ELF-1 (cell line): ENCODE data around the gene CPA2.
"Not testable (repeated sequence)": the region's sequence is repeated elsewhere in the genome, so short reads cannot be mapped to it uniquely, and the experiment has no call there.

ENCODE experiments used
- DNase-seq: peaks from one replicate; pipeline ENCODE4 v3.0.0-alpha.2; 2016; ENCODE audit warnings: low read depth, low spot score

The CPA2 gene

GRCh38 chr7:130305433-130306042 is 38.9 kb downstream of the CPA2 start:
- DNase-seq, result no peak

GRCh38 chr7:130309986-130310385 is 43.3 kb downstream of the CPA2 start:
- DNase-seq, result no peak

GRCh38 chr7:130314305-130314704 is 47.6 kb downstream of the CPA2 start:
- no peak for DNase-seq

- DNase-seq, result no peak
Observed at GRCh38 chr7:130319541-130319940, 52.9 kb downstream of the CPA2 start.

- DNase-seq, result not testable (repeated sequence)
Observed at GRCh38 chr7:130321542-130322229, 55.0 kb downstream of the CPA2 start.

- DNase-seq, result peak; percentile 76
Observed at GRCh38 chr7:130322615-130323014, 56.0 kb downstream of the CPA2 start.

- DNase-seq, result no peak
Observed at GRCh38 chr7:130324306-130324943, 57.8 kb downstream of the CPA2 start.

- no peak for DNase-seq
Observed at GRCh38 chr7:130329681-130330080, 63.0 kb downstream of the CPA2 start.

GRCh38 chr7:130332259-130333053 is 65.8 kb downstream of the CPA2 start:
- DNase-seq, result no peak

- DNase-seq, result no peak
Observed at GRCh38 chr7:130333832-130334231, 67.2 kb downstream of the CPA2 start.

- DNase-seq, result no peak
Observed at GRCh38 chr7:130334274-130334673, 67.6 kb downstream of the CPA2 start.

- DNase-seq, result no peak
Observed at GRCh38 chr7:130337410-130337971, 70.8 kb downstream of the CPA2 start.

GRCh38 chr7:130338233-130338632 is 71.6 kb downstream of the CPA2 start:
- no peak for DNase-seq
